ENCODE results near the gene SNX1.
A peak's percentile ranks its signal among the peaks of the same experiment; 100 is the strongest.
"Not testable (repeated sequence)": the region's sequence is repeated elsewhere in the genome, so short reads cannot be mapped to it uniquely, and the experiment has no call there.

The SNX1 gene

DNA sequence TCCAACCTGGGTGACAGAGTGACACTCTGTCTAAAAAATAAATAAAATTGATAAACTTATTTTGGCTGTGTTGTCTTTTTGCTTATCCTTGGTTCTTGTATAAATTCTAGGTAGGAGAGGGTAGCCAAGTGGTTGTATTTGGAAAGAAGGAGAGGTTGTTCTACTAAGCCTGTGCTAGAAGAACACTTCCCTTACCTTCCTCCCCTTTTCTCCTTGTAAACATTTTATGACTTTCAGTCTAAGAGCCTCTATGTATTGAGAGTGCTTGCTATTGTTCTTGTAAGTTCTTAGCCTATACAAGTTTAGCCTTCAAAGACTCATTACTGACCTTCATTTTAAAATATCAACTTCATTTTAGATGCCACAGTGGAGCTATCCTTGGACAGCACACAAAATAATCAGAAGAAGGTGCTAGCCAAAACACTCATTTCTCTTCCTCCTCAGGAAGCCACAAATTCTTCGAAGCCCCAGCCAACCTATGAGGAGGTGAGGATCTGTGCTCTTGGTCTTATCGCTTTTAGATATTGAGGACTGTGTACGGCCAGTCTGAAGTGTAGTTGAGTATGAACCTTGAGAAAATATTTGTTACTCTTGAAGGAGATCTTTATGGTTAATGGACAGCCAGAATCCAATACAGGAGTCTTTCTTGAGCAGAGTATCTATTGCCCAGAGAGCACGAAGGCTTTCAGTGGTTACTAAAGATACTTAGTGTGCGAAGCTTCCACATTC lies 22.1 kb downstream of the SNX1 start:
- DNase-seq (ENCODE audit: low read depth), result no peak

- not testable (repeated sequence) for DNase-seq (ENCODE audit: low read depth)
Observed at GRCh38 chr15:64120322-64120721, 24.5 kb downstream of the SNX1 start.

GRCh38 chr15:64121614-64122013 lies 25.8 kb downstream of the SNX1 start:
- no peak for DNase-seq (ENCODE audit: low read depth)

GRCh38 chr15:64122444-64122843 lies 26.7 kb downstream of the SNX1 start:
- DNase-seq (ENCODE audit: low read depth), result no peak

- no peak for DNase-seq (ENCODE audit: low read depth)
Observed at GRCh38 chr15:64122936-64123351, 27.2 kb downstream of the SNX1 start.

- no peak for DNase-seq (ENCODE audit: low read depth)
Observed at GRCh38 chr15:64125978-64126377, 30.2 kb downstream of the SNX1 start.

DNA sequence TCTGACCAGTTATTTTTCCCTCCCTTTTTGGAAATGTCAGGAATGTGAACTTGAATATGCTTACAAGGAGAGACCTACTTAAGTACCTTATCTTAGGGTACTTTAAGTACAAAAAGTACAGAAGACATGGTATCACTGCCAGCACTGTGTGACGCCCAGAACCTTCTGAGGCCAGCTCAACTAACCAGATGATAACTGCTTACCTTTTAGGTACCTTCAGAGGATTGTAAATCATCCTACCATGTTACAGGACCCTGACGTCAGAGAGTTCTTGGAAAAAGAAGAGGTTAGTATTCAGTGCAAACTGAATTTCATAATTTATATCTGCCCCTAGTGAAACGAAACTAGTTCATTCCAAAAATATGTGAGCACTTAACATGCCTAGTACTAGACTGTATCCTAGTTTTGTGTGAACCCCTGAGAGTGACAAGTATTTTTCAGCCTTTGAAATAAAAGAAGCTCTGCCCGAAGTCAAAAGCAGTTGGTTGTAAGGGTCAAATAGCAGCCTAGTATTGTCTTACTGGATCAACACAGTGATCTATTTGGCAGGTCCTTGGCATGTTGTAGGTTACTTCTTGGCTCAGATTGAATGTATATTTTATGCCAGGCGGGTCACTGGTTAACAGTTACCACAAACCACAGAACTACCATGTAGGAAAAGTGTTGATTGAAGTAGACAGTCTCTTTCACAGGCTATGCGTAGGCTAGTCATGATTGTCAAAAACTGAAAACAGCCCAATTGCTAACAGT lies 31.9 kb downstream of the SNX1 start:
- DNase-seq (ENCODE audit: low read depth), result no peak

DNA sequence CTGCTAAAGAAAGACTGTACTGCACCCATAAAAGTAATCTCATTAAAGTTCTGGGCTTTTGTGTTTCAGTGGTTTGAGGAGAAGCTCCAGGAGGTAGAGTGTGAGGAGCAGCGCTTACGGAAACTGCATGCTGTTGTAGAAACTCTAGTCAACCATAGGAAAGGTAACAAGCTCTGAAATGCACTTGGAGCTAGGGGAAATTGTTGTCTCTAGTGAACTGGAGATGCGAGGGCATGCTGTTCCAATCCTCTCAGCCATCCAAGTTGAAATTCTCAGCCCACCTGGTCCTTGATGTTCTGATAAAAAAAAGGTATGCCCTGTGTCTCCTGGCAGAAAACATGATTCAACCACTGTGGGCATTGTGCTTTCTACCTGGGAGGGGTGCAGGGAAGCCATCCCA lies 34.4 kb downstream of the SNX1 start:
- DNase-seq (ENCODE audit: low read depth), result no peak

DNA sequence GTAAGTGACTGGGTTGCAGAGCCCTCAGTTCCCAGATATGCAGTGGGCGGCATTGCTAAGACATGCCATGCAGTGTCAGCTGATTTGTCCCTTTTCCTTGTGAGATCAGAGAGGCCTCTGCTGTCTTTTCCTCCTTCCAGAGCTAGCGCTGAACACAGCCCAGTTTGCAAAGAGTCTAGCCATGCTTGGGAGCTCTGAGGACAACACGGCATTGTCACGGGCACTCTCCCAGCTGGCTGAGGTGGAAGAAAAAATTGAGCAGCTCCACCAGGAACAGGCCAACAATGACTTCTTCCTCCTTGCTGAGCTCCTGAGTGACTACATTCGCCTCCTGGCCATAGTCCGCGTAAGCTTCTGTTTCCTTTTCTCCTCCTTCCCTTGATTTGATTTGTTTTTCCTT lies 35.8 kb downstream of the SNX1 start:
- no peak for DNase-seq (ENCODE audit: low read depth)

DNA sequence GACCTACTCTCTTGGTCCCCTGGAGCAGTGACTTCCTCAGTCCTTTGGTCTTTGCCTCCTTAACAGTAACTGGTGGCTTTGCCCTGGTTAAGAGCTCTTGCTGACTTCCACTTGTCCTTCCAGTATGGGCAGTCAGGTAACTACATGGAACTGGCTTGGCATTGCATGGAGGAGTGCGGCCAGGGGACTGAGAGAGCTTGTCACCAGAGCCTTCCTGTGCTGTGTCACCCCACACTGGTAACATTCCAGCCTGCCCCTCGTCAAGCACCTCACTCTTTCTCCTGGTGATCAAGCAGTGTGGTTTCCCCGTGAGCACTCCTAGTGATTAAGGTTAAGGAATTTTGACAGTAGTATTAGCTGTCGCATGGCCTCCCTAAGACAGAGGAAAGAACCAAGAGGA lies 36.4 kb downstream of the SNX1 start:
- no peak for DNase-seq (ENCODE audit: low read depth)

DNA sequence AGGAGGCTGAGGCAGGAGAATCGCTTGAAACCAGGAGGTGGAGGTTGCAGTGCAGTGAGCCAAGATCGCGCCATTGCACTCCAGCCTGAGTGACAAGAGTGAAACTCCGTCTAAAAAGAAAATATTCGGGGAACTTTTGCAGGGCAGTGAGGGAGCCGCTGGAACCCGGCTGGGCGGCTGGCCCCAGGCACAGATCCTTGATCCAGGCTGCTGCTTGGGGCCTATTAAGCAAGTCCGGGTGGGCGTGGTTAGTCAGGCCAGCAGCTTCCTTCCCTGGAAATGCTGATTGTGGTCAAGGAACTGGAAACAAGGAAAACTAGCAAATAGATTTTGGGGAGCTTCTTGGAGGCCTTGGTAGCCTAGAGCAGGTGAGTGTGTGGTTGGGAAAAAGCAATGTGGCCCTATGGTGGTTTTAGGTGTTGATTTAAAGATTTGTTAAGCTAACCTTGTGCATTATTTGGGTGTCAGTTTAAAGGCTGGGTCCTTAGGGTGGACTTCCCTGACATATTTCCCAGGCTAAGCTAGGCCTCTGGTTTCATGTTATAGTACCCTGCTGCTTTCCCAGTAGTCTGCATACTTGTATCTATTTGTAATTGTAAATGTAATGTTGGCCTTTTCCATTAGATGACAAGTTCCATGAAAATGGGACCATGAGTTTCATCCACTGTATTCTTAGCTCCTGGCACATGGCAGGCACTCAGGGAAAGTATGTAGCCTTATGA lies 38.0 kb downstream of the SNX1 start:
- no peak for DNase-seq (ENCODE audit: low read depth)

DNA sequence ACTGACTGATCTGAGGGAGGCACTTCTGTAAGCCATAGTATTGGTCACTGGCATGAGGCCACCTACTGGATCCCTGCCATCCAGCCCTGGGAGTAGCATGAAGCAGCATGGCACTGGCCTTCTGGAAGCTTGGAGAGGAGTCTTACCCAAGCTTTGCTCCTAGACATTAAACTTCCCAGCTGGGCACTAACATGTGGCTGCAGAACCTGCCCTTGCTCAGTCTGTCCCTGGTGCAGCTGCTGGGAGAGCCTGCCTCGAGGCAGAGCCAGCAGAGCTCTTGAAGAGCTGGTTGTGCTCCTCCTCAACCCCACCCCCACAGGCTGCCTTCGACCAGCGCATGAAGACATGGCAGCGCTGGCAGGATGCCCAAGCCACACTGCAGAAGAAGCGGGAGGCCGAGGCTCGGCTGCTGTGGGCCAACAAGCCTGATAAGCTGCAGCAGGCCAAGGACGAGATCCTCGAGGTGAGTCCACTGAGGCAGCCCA lies 38.6 kb downstream of the SNX1 start:
- DNase-seq (ENCODE audit: low read depth), result peak; percentile 34

- no peak for DNase-seq (ENCODE audit: low read depth)
Observed at GRCh38 chr15:64136347-64136746, 40.6 kb downstream of the SNX1 start.

DNA sequence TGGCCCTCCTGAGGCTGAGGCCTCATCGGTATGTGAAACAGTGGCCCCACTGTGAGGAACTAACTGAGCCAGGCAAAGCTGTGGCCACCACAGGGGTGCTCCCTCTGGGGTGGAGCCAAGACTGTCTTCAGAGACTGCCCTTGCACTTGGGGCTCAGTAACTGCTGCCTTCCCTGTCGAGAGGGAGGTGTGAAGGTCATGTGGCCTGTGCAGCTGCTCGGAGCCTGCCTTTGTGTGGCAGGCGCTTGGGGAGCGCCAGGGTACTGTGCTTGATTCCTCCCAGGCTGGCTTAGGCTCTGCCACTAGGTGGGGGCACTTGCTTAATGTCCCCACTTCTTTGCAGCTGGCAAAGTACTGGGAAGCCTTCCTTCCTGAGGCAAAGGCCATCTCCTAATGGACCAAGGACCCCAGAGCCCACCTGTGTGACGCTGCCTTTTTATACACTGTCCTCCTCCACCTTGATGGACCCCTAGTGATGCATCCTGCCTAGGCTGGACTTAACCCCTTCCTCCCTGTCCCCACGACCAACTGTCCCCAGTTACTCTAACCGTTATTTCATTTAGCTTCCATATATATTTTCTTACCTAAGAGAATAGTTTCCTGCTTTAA lies 41.5 kb downstream of the SNX1 start:
- no peak for DNase-seq (ENCODE audit: low read depth)

- no peak for DNase-seq (ENCODE audit: low read depth)
Observed at GRCh38 chr15:64138331-64138941, 42.7 kb downstream of the SNX1 start.

DNA sequence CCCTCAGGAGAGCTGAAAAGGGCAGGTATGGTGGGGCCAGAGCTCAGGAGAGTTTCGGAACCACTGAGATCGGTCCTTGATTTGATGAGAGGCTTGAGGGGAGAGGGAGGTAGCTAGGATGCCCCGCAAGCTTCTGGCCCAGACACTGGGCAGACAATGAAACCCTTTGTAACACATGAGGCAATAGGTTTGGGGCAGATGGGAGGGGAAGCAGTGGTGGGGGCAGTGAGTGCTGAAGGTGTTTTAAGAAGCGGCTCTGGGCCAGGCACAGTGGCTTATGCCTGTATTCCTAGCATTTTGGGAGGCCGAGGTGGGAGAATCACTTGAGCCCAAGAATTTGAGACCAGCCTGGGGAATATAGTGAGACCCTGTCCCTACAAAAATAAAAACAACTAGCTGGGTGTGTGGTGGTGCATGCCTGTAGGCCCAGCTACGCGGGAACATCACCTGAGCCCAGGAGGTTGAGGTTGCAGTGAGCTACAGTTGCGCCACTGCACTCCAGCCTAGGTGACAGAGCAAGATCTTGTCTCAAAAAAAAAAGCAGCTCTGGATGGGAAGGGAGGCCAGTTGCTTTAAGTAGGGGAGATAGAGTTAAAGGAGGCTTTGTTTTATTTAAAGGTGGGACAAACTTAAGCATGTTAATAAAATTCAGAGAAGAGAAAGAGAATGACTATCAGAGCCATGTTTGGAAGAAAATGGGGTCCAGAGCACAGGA lies 46.2 kb downstream of the SNX1 start:
- DNase-seq (ENCODE audit: low read depth), result no peak

DNA sequence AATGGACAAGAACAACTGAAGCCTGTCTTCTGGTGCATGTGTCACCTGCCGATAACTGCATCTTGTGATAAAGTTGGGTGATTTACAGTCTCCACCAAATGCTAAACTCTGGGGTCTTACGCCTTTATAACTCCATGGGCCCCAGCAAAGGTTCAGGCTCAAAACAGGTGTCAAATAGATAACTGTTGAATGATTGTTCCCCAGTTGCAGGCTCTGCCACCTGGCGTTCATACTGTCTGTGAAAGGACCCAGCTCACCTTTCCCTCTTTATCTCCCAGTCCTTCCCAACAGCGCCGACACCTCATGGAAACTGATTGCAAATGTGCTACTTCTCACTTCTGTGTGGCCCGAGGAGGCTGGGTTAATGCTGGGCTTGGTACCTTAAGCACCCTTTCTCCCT lies 47.5 kb downstream of the SNX1 start:
- DNase-seq (ENCODE audit: low read depth), result no peak

DNA sequence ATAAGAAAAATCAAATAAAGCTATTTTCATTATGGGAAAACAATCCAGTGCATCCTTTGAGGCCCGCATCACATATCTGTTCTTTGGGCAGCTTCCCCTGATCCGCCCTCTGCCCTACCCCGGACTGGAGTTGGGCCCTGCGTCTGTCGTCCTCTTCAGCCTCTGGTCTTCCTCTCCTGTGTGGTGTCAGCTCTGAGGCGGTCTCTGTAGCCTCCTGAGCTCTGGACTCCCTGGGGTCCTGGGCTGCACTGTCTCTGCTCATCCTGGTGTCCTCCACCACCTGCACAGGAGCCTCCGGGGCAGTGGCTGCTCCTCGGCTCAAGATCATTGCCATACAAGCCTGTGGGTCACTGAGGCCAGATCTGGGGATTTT lies 48.4 kb downstream of the SNX1 start:
- no peak for DNase-seq (ENCODE audit: low read depth)

DNA sequence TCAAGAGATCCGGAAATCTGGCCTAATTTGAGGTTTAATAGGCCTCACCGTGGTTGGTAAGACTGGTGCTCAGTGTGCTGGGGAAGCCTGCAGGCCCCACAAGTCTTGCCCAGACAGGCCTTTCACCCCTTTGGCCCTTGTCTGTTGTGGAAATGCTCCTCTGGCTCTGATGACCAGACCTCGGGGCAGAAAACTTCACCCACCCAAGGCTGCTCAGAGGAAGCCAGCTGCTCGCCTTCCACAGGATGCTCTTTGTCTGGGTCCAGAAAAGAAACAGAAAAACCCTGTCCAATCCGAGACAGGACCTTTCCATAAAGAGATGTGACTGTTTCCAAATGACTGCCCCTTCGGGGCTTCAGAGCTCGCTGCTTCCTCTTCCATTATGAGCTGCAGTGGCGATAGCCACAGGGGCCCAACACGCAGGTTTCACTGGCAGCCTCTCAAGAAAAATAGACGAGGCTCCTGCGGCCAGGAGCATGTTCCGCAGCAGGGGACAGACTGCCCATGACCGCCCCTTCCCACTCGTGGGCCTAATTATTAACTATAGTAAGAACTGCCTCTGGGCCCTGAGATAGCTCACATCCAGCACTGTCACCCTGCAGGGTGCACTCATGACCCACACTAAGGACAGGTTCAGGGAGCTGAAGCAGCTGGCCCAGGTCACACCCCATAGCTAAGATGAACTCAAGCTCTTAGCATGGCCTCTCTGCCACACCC lies 48.9 kb downstream of the SNX1 start:
- no peak for DNase-seq (ENCODE audit: low read depth)

GRCh38 chr15:64146041-64146440 lies 50.3 kb downstream of the SNX1 start:
- no peak for DNase-seq (ENCODE audit: low read depth)

DNA sequence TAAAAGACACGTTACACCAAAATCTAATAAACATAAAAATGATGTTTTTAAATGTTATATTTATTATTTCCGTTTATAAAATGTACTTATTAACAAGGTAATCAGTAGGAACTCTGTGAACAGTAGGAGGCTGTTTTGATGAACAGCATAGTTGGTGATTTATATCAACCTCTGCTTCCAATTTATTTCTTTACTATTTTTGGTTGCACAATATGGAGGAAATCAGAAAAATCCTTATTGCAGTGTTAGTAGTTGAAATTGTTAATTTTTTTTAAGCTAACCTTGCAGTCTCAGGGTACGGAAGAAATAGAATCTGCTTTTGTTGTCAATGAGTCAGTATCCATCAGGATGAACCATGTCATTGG lies 50.7 kb downstream of the SNX1 start:
- DNase-seq (ENCODE audit: low read depth), result no peak
